ENCODE results near the gene ATP6V0D1. TPM values are rescaled to one million over a fixed set of nuclear protein-coding genes. Genes with fewer than 3 reads are reported as not detected.

The ATP6V0D1 gene
- total RNA-seq, 6 experiments from 2014 or later: 102 to 130 (median 118) TPM

GRCh38 chr16:67394155-67395104 is 86.5 kb downstream of the ATP6V0D1 start:
- TF ChIP-seq CTCF (IDR thresholded peaks at IDR 0.05): no peak
- Mint-ChIP-seq H3K9me3 (no peaks in the 10 kb centered on the region), H3K4me1 (ENCODE audit: low read depth) (no peaks in the 10 kb centered on the region), H3K27me3 (ENCODE audit: insufficient read depth) (peaks cover 16% of the 10 kb centered on the region), H3K36me3 (ENCODE audit: low read depth) (no peaks in the 10 kb centered on the region), H3K27ac (no peak overlapping the region), H3K4me3 (peak overlapping the region; percentile 5)
- DNase-seq: no peak

GRCh38 chr16:67393788-67394154 is 87.2 kb downstream of the ATP6V0D1 start:
- no peak for TF ChIP-seq CTCF (IDR thresholded peaks at IDR 0.05)
- H3K36me3 Mint-ChIP-seq (ENCODE audit: low read depth): no peaks in the 10 kb centered on the region
- H3K9me3 Mint-ChIP-seq: no peaks in the 10 kb centered on the region
- DNase-seq: no peak
- no peak overlapping the region for H3K27ac Mint-ChIP-seq
- H3K27me3 Mint-ChIP-seq (ENCODE audit: insufficient read depth): peaks cover 17% of the 10 kb centered on the region
- peak overlapping the region; percentile 5; the same call in 1 of the 2 replicates for H3K4me3 Mint-ChIP-seq
- no peaks in the 10 kb centered on the region for H3K4me1 Mint-ChIP-seq (ENCODE audit: low read depth)

GRCh38 chr16:67393111-67393787 is 87.7 kb downstream of the ATP6V0D1 start, which contains the start of gene TPPP3:
Gene TPPP3, minus strand, starts transcription at chr16:67393498. Its CDS starts 2,387 bp downstream, at chr16:67391111.
- peaks cover 20% of the 10 kb centered on the region for H3K27me3 Mint-ChIP-seq (ENCODE audit: insufficient read depth)
- H3K4me1 Mint-ChIP-seq (ENCODE audit: low read depth): no peaks in the 10 kb centered on the region
- TF ChIP-seq CTCF (IDR thresholded peaks at IDR 0.05): peak; percentile 77
- H3K9me3 Mint-ChIP-seq: no peaks in the 10 kb centered on the region
- H3K27ac Mint-ChIP-seq: 0 out of 2 replicates have a peak within 1 kb of the TSS, but pooled peaks have one; percentile 26
- peak; percentile 62 for DNase-seq
- no peaks in the 10 kb centered on the region for H3K36me3 Mint-ChIP-seq (ENCODE audit: low read depth)
- peak within 1 kb of the TSS; percentile 5 for H3K4me3 Mint-ChIP-seq

- 0 out of 2 replicates have a peak overlapping the region, but pooled peaks have one; percentile 26 for H3K27ac Mint-ChIP-seq
- TF ChIP-seq CTCF (IDR thresholded peaks at IDR 0.05): no peak
- H3K4me1 Mint-ChIP-seq (ENCODE audit: low read depth): no peaks in the 10 kb centered on the region
- H3K27me3 Mint-ChIP-seq (ENCODE audit: insufficient read depth): peaks cover 20% of the 10 kb centered on the region
- no peaks in the 10 kb centered on the region for H3K9me3 Mint-ChIP-seq
- no peak overlapping the region for H3K4me3 Mint-ChIP-seq
- H3K36me3 Mint-ChIP-seq (ENCODE audit: low read depth): no peaks in the 10 kb centered on the region
- DNase-seq: no peak
Measured at GRCh38 chr16:67392301-67393059, 88.5 kb downstream of the ATP6V0D1 start.
